K562 (cell line): ENCODE data around the gene MIB2. TPM values are rescaled to one million over a fixed set of nuclear protein-coding genes. Genes with fewer than 3 reads are reported as not detected.

Source experiments
- CGGBP1 ChIP-seq: fragments of 250-450 bp; sonication (Bioruptor Pico); IDR thresholded peaks from 2 replicates; pipeline ENCODE4 v1.9.0; 2021; ENCODE audit warnings: mild to moderate bottlenecking
- CREB1 ChIP-seq, 2 experiments: sonication (generic) in 1 of 2; formaldehyde crosslinking in 1 of 2; IDR thresholded peaks; 2 replicates each; pipeline versions ENCODE4 v1.6.1 to v1.8.0; 2012 to 2022; ENCODE audit warnings: inconsistent platforms in 1 of 2, mild to moderate bottlenecking in 1 of 2, missing genetic modification reagents in 1 of 2, moderate library complexity in 1 of 2
- FIP1L1 ChIP-seq: fragments of 200-400 bp; formaldehyde crosslinking; IDR thresholded peaks from 2 replicates; pipeline ENCODE4 v1.6.1; 2018; ENCODE audit warnings: mild to moderate bottlenecking, low read depth, low read length; ENCODE audit not compliant: poor library complexity, severe bottlenecking
- KLF6 ChIP-seq: fragments of 250-450 bp; sonication (Bioruptor Pico); IDR thresholded peaks from 2 replicates; pipeline ENCODE4 v1.4.0; 2020; ENCODE audit warnings: mild to moderate bottlenecking, moderate library complexity, borderline replicate concordance
- LEF1 ChIP-seq: fragments of 450-650 bp; IDR thresholded peaks from 2 replicates; pipeline ENCODE4 v1.6.1; 2016; ENCODE audit warnings: mild to moderate bottlenecking
- MCM7 ChIP-seq, 2 experiments: fragments of 450-650 bp; IDR thresholded peaks; 2 replicates each; pipeline ENCODE4 v1.6.1; 2016 to 2018
- POLR2A ChIP-seq: fragments of 450-650 bp; conservative IDR thresholded peaks from 2 replicates; pipeline ENCODE4 v1.6.1; 2016
- SFPQ ChIP-seq: fragments of 200-400 bp; formaldehyde crosslinking; IDR thresholded peaks from 2 replicates; pipeline ENCODE4 v1.6.1; 2017; ENCODE audit warnings: mild to moderate bottlenecking, low read depth, low read length, moderate library complexity
- SMC3 ChIP-seq: conservative IDR thresholded peaks from 2 replicates; pipeline ENCODE4 v1.6.1; 2011; ENCODE audit warnings: low read depth, low read length, improper control_type of control experiment; ENCODE audit not compliant: insufficient read depth
- TBP ChIP-seq: optimal IDR thresholded peaks from 2 replicates; pipeline ENCODE3; 2011; ENCODE audit warnings: low read depth, low read length, improper control_type of control experiment
- UBTF ChIP-seq, 2 experiments: IDR thresholded peaks; 2 replicates each; pipeline ENCODE4 v1.6.1; 2012; ENCODE audit warnings: improper control_type of control experiment in 2 of 2, low read depth in 2 of 2, low read length in 2 of 2, borderline replicate concordance in 1 of 2
- ZBTB33 ChIP-seq: sonication (generic); formaldehyde crosslinking; IDR thresholded peaks from 2 replicates; pipeline ENCODE4 v1.8.1; 2023; ENCODE audit warnings: mild to moderate bottlenecking, missing genetic modification reagents
- ZNF316 ChIP-seq: fragments of 450-650 bp; IDR thresholded peaks from 2 replicates; pipeline ENCODE4 v1.6.1; 2016
- ZNF431 ChIP-seq: sonication (generic); formaldehyde crosslinking; IDR thresholded peaks from 2 replicates; pipeline ENCODE4 v1.8.0; 2022; ENCODE audit warnings: mild to moderate bottlenecking, missing genetic modification reagents
- polyA plus RNA-seq, 8 experiments: library from polyadenylated mRNA; depleted of rRNA in 4 of 8; stranded (reverse) in 5 of 8; unstranded in 3 of 8; fragments of >200 nt; fragmentation: Nextera tagmentation in 2 of 8; fragmentation: Illumina TruSeq in 1 of 8; extraction: Ambion mirVana in 2 of 8; extraction: Trizol in 1 of 8; gene quantifications; 2 replicates each; pipeline versions ENCODE4 v1.2.1 to v1.2.3, GENCODE V29; 2011 to 2014; ENCODE audit warnings: inconsistent platforms in 1 of 8, missing spikeins in 1 of 8
- total RNA-seq, 7 experiments: library from RNA; depleted of rRNA in 6 of 7; stranded (reverse); fragments of >200 nt in 6 of 7; fragmentation: Illumina TruSeq in 2 of 7; extraction: Trizol in 2 of 7; gene quantifications; 2 replicates each; pipeline versions ENCODE4 v1.2.1 to v1.2.3, GENCODE V29; 2011 to 2021; ENCODE audit warnings: low replicate concordance in 1 of 7

Gene MIB2
- total and polyA plus RNA-seq, 9 of the 15 experiments (the other 6 are each of a cell fraction or from before 2014, with no cell fraction given): 0.04 to 17.0 (median 4.9) TPM; not detected in 1

GRCh38 chr1:1599935-1600860 is 15.1 kb upstream of the MIB2 start, which contains the start of gene FNDC10 (continued):
- TF ChIP-seq LEF1: no peak
- TF ChIP-seq ZNF431 (CRISPR knock-in tag): no peak
- TF ChIP-seq ZBTB33 (CRISPR knock-in tag): peak; percentile 86
- no peak for TF ChIP-seq MCM7 (IDR thresholded peaks at IDR 0.05)
- no peak for TF ChIP-seq CREB1 (IDR thresholded peaks at IDR 0.05)
- TF ChIP-seq CREB1 (CRISPR knock-in tag; IDR thresholded peaks at IDR 0.05): no peak
- TF ChIP-seq KLF6 (CRISPR knock-in tag): no peak
- TF ChIP-seq CGGBP1 (CRISPR knock-in tag): no peak
- TF ChIP-seq SMC3: no peak
- TF ChIP-seq SFPQ: no peak
- no peak for TF ChIP-seq UBTF (IDR thresholded peaks at IDR 0.05; ENCODE audit: borderline replicate concordance in 1 of 2, low read depth in 2 of 2, low read length in 2 of 2)
- TF ChIP-seq ZNF316: no peak
- TF ChIP-seq TBP: no peak
- TF ChIP-seq FIP1L1: peak; percentile 40
- TF ChIP-seq POLR2A: no peak
